Measurements from ENCODE around the gene TPP1.

DNA sequence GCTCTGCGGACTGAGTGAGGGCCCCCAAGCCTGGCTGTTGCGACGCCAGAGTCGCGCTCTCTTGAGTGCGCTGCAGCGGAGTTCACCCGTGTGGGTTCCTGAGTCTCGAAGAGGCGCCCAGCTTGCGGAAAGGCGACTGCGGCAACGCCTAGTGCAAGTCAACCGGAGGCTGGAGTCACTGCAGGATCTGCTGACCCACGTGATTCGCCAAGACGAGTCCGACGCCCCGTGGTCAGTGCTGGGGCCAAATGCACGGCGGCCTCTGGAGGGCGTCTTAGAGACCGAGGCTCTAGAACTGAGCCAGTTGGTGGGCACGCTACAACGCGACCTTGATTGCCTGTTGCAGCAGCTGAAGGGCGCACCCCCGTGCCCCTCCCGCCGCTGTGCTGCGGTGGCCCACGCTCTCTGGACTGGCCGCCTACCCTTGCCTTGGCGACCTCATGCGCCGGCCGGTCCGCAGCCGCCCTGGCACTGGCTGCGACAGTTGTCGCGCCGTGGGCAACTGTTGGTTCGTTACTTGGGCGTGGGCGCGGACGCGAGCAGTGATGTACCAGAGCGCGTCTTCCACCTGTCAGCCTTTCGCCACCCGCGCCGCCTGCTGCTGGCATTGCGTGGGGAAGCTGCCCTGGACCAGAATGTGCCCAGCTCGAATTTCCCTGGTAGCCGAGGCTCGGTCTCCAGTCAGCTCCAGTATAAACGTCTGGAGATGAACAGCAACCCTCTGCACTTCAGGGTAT, 48.4 kb downstream of the TPP1 start:
- no peak for TF ChIP-seq ZNF121 (CRISPR knock-in tag; IDR thresholded peaks at IDR 0.05)
- no peak for TF ChIP-seq POLR2AphosphoS5 (IDR thresholded peaks at IDR 0.05; ENCODE audit: low read depth, low read length)
- TF ChIP-seq TERF1 (CRISPR knock-in tag; IDR thresholded peaks at IDR 0.05), result no peak

Measured in HepG2 (cell line).